Measurements from ENCODE around the gene ZNF117.

GRCh38 chr7:65037740-65038688 lies 47.2 kb upstream of the ZNF117 start:
- TF ChIP-seq EZH2 (IDR thresholded peaks at IDR 0.05) (no peak), POLR2AphosphoS5 (IDR thresholded peaks at IDR 0.05; ENCODE audit: borderline replicate concordance, low read depth, low read length) (peak; percentile 67; the same call in 1 of the 2 replicates)
